ENCODE measurements around the gene DISP3. TPM values are rescaled to one million over a fixed set of nuclear protein-coding genes. Genes with fewer than 3 reads are reported as not detected.
A peak's percentile ranks its signal among the peaks of the same experiment; 100 is the strongest.

DISP3 gene, protein sequence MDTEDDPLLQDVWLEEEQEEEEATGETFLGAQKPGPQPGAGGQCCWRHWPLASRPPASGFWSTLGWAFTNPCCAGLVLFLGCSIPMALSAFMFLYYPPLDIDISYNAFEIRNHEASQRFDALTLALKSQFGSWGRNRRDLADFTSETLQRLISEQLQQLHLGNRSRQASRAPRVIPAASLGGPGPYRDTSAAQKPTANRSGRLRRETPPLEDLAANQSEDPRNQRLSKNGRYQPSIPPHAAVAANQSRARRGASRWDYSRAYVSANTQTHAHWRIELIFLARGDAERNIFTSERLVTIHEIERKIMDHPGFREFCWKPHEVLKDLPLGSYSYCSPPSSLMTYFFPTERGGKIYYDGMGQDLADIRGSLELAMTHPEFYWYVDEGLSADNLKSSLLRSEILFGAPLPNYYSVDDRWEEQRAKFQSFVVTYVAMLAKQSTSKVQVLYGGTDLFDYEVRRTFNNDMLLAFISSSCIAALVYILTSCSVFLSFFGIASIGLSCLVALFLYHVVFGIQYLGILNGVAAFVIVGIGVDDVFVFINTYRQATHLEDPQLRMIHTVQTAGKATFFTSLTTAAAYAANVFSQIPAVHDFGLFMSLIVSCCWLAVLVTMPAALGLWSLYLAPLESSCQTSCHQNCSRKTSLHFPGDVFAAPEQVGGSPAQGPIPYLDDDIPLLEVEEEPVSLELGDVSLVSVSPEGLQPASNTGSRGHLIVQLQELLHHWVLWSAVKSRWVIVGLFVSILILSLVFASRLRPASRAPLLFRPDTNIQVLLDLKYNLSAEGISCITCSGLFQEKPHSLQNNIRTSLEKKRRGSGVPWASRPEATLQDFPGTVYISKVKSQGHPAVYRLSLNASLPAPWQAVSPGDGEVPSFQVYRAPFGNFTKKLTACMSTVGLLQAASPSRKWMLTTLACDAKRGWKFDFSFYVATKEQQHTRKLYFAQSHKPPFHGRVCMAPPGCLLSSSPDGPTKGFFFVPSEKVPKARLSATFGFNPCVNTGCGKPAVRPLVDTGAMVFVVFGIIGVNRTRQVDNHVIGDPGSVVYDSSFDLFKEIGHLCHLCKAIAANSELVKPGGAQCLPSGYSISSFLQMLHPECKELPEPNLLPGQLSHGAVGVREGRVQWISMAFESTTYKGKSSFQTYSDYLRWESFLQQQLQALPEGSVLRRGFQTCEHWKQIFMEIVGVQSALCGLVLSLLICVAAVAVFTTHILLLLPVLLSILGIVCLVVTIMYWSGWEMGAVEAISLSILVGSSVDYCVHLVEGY (N-terminal part only)
- total RNA-seq (under 1 TPM; 0.35 to 0.42 TPM), polyA plus RNA-seq (0.46 TPM)

DNA sequence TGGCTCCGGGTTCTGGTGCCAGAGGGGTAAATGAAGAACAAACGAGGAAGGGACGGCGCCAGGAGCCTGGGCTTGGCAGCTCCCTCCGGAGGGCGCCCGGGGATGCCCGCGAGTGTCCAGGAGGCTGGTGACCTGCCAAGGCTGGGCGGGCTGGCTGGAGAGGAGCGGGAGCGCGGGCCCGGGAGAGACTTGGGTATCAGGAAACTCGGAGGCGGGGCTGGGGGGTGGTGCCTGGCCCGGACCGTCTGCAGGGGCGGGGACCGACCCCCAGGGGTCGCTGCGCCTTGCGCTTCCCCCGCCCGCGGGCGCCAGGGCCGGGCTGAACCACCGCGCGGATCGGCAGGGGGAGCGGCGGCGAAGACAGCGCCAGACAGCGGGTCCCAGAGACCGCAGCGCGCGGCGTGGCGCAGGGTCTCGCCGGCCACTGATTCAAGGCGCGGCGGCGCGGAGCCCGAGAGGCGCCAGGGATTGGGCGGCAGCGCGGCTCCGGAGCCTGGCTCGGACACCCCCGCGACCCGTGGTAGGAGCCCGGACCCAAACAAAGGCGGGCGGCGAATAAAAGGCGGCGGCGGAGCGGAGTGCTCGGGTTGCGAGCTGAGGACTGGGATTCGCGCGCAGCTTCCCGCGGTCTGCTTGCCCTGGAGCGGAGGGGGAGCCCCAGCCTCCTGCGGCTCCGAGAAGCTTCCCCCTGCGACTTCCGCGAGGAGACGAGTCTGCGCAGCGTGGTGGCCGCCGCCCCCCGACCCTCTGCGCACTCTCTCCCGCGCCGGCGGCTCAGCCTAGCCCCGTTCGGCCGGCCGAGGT lies at the start of gene DISP3:
Gene DISP3 (plus strand): TSS at position 585 of the 804 bp plus-strand sequence. CDS start 21,838 bp downstream, outside the sequence.
- Histone ChIP-seq H3K36me3 (ENCODE audit: insufficient read depth, low read length) (no peaks in the 10 kb centered on the region), H3K27me3 (ENCODE audit: insufficient read depth, low read length, poor library complexity, severe bottlenecking) (peaks cover 20% of the 10 kb centered on the region), H3K9me3 (ENCODE audit: low read length) (no peaks in the 10 kb centered on the region), H3K4me3 (ENCODE audit: low read length) (peak within 1 kb of the TSS; percentile 37), H3K4me1 (ENCODE audit: insufficient read depth, low read length) (peaks cover 8% of the 10 kb centered on the region), H3K27ac (ENCODE audit: low read depth, low read length) (no peak within 1 kb of the TSS)
- peaks cover 0 to 12% (median 0%) of the 10 kb centered on the region in 5 donors for H3K9me3 Mint-ChIP-seq
- H3K27me3 Mint-ChIP-seq: peaks cover 43 to 72% of the 10 kb centered on the region in 2 donors
- H3K36me3 Mint-ChIP-seq: peaks cover 0 to 5% (median 0%) of the 10 kb centered on the region in 3 donors
- peak; percentile 48 to 74 (median 57) for DNase-seq
- ChIA-PET CTCF (interaction anchor here (0.8 kb wide), 1 partner anchor 9 kb away, joined by 4 read pairs; no protein-coding TSS in a partner anchor), POLR2A (interaction anchor here (1.0 kb wide), 1 partner anchor 23 kb away, joined by 5 read pairs; no protein-coding TSS in a partner anchor)
- H3K4me1 Mint-ChIP-seq: peaks cover 9 to 16% (median 14%) of the 10 kb centered on the region in 3 donors
- peak within 1 kb of the TSS; percentile 64 to 82 (median 70) for H3K4me3 Mint-ChIP-seq
- no peak within 1 kb of the TSS for H3K27ac Mint-ChIP-seq

- Mint-ChIP-seq H3K36me3 (no peaks in the 10 kb centered on the region), H3K4me3 (no peak overlapping the region), H3K27ac (no peak overlapping the region), H3K27me3 (peaks cover 2 to 23% of the 10 kb centered on the region in 2 donors), H3K4me1 (no peaks in the 10 kb centered on the region), H3K9me3 (no peaks in the 10 kb centered on the region)
- H3K4me3 ChIP-seq (ENCODE audit: low read length): no peak overlapping the region
- peak in 1 of 5 donors; percentile 39 for DNase-seq
- H3K27me3 ChIP-seq (ENCODE audit: insufficient read depth, low read length, poor library complexity, severe bottlenecking): no peaks in the 10 kb centered on the region
- no peak overlapping the region for H3K27ac ChIP-seq (ENCODE audit: low read depth, low read length)
- ChIA-PET POLR2A (no interaction called here), CTCF (no interaction called here)
- H3K9me3 ChIP-seq (ENCODE audit: low read length): no peaks in the 10 kb centered on the region
- H3K4me1 ChIP-seq (ENCODE audit: insufficient read depth, low read length): no peaks in the 10 kb centered on the region
- no peaks in the 10 kb centered on the region for H3K36me3 ChIP-seq (ENCODE audit: insufficient read depth, low read length)
Measured at GRCh38 chr1:11429226-11429625, 49.7 kb upstream of the DISP3 start.

DNA sequence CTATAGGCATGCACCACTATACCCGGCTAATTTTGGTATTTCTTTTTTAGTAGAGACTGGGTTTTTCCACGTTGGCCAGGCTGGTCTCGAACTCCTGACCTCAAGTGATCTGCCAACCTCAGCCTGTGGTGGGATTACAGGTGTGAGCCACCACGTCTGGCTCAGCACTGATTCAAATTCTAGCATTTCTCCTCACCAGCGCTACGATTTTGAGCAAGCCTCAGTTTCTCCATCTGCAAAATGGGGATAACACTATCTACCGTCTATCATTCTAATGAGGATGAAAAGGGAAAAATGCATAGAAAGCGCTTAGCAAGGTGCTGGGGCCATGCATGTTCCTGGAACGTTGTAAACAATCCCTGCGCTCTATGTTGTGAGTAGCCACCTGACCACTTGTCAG lies 49.0 kb upstream of the DISP3 start:
- Histone ChIP-seq H3K27ac (ENCODE audit: low read depth, low read length) (no peak overlapping the region), H3K4me3 (ENCODE audit: low read length) (no peak overlapping the region), H3K27me3 (ENCODE audit: insufficient read depth, low read length, poor library complexity, severe bottlenecking) (no peaks in the 10 kb centered on the region), H3K9me3 (ENCODE audit: low read length) (no peaks in the 10 kb centered on the region), H3K4me1 (ENCODE audit: insufficient read depth, low read length) (peaks cover 6% of the 10 kb centered on the region), H3K36me3 (ENCODE audit: insufficient read depth, low read length) (no peaks in the 10 kb centered on the region)
- Mint-ChIP-seq H3K27ac (no peak overlapping the region), H3K4me3 (no peak overlapping the region), H3K4me1 (no peaks in the 10 kb centered on the region), H3K9me3 (no peaks in the 10 kb centered on the region), H3K36me3 (no peaks in the 10 kb centered on the region), H3K27me3 (peaks cover 2 to 22% of the 10 kb centered on the region in 2 donors)
- ChIA-PET CTCF (no interaction called here), POLR2A (no interaction called here)
- no peak for DNase-seq

DNA sequence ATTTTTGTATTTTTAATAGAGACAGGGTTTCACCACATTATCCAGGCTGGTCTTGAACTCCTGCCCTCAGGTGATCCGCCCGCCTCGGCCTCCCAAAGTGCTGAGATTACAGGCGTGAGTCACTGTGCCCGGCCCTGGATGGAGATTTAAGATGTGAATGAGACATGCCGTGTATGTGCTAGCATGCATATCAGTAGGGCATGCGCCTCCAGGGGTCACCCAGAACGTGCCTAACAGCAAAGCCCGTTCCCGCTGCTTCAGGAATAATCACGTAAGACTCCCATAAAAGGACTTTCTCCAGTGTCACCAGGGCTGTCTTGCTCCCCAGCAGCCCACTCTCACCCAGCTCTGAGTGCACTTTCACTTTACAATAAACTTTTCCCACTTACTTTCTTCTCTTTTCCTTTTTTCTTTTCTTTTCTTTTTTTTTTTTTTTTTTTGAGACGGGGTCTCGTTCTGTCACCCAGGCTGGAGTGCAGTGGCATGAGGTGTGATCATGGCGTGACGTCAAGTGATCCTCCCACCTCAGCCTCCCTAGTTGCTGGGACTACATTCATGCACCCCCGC lies 46.9 kb upstream of the DISP3 start:
- ChIA-PET CTCF (interaction anchor here (0.7 kb wide), 1 partner anchor 225 kb away, joined by 3 read pairs; no protein-coding TSS in a partner anchor), POLR2A (interaction anchor here (0.7 kb wide), 1 partner anchor 448 kb away, joined by 4 read pairs; no protein-coding TSS in a partner anchor)
- Mint-ChIP-seq H3K4me3 (no peak overlapping the region), H3K27ac (no peak overlapping the region), H3K9me3 (no peaks in the 10 kb centered on the region), H3K4me1 (peaks cover 3 to 5% (median 4%) of the 10 kb centered on the region in 3 donors), H3K27me3 (peaks cover 2 to 26% of the 10 kb centered on the region in 2 donors), H3K36me3 (no peaks in the 10 kb centered on the region)
- Histone ChIP-seq H3K27me3 (ENCODE audit: insufficient read depth, low read length, poor library complexity, severe bottlenecking) (no peaks in the 10 kb centered on the region), H3K4me1 (ENCODE audit: insufficient read depth, low read length) (peaks cover 21% of the 10 kb centered on the region), H3K27ac (ENCODE audit: low read depth, low read length) (no peak overlapping the region), H3K4me3 (ENCODE audit: low read length) (no peak overlapping the region), H3K9me3 (ENCODE audit: low read length) (no peaks in the 10 kb centered on the region), H3K36me3 (ENCODE audit: insufficient read depth, low read length) (no peaks in the 10 kb centered on the region)
- DNase-seq: no peak

GRCh38 chr1:11432526-11432925 lies 46.4 kb upstream of the DISP3 start:
- Histone ChIP-seq H3K4me3 (ENCODE audit: low read length) (no peak overlapping the region), H3K27me3 (ENCODE audit: insufficient read depth, low read length, poor library complexity, severe bottlenecking) (no peaks in the 10 kb centered on the region), H3K9me3 (ENCODE audit: low read length) (no peaks in the 10 kb centered on the region), H3K36me3 (ENCODE audit: insufficient read depth, low read length) (no peaks in the 10 kb centered on the region), H3K27ac (ENCODE audit: low read depth, low read length) (no peak overlapping the region), H3K4me1 (ENCODE audit: insufficient read depth, low read length) (peaks cover 21% of the 10 kb centered on the region)
- no peak overlapping the region for H3K4me3 Mint-ChIP-seq
- POLR2A ChIA-PET: no interaction called here
- H3K36me3 Mint-ChIP-seq: no peaks in the 10 kb centered on the region
- H3K27me3 Mint-ChIP-seq: peaks cover 5 to 26% of the 10 kb centered on the region in 2 donors
- peak overlapping the region in 1 of 8 donors; percentile 39 for H3K27ac Mint-ChIP-seq
- H3K4me1 Mint-ChIP-seq: peaks cover 3 to 5% (median 4%) of the 10 kb centered on the region in 3 donors
- no peaks in the 10 kb centered on the region for H3K9me3 Mint-ChIP-seq
- no peak for DNase-seq
- CTCF ChIA-PET: no interaction called here

- Histone ChIP-seq H3K9me3 (ENCODE audit: low read length) (no peaks in the 10 kb centered on the region), H3K27me3 (ENCODE audit: insufficient read depth, low read length, poor library complexity, severe bottlenecking) (no peaks in the 10 kb centered on the region), H3K4me1 (ENCODE audit: insufficient read depth, low read length) (peaks cover 21% of the 10 kb centered on the region), H3K36me3 (ENCODE audit: insufficient read depth, low read length) (no peaks in the 10 kb centered on the region), H3K4me3 (ENCODE audit: low read length) (no peak overlapping the region), H3K27ac (ENCODE audit: low read depth, low read length) (no peak overlapping the region)
- CTCF ChIA-PET: no interaction called here
- H3K36me3 Mint-ChIP-seq: no peaks in the 10 kb centered on the region
- peaks cover 3 to 5% (median 4%) of the 10 kb centered on the region in 3 donors for H3K4me1 Mint-ChIP-seq
- H3K27me3 Mint-ChIP-seq: peaks cover 10 to 28% of the 10 kb centered on the region in 2 donors
- POLR2A ChIA-PET: no interaction called here
- H3K4me3 Mint-ChIP-seq: no peak overlapping the region
- H3K9me3 Mint-ChIP-seq: no peaks in the 10 kb centered on the region
- no peak for DNase-seq
- H3K27ac Mint-ChIP-seq: no peak overlapping the region
Measured at GRCh38 chr1:11434501-11434900, 44.5 kb upstream of the DISP3 start.

- Histone ChIP-seq H3K4me3 (ENCODE audit: low read length) (no peak overlapping the region), H3K9me3 (ENCODE audit: low read length) (no peaks in the 10 kb centered on the region), H3K4me1 (ENCODE audit: insufficient read depth, low read length) (peaks cover 21% of the 10 kb centered on the region), H3K27me3 (ENCODE audit: insufficient read depth, low read length, poor library complexity, severe bottlenecking) (no peaks in the 10 kb centered on the region), H3K27ac (ENCODE audit: low read depth, low read length) (no peak overlapping the region), H3K36me3 (ENCODE audit: insufficient read depth, low read length) (no peaks in the 10 kb centered on the region)
- Mint-ChIP-seq H3K4me3 (no peak overlapping the region), H3K9me3 (no peaks in the 10 kb centered on the region), H3K27ac (no peak overlapping the region), H3K27me3 (peaks cover 14 to 31% of the 10 kb centered on the region in 2 donors), H3K36me3 (no peaks in the 10 kb centered on the region), H3K4me1 (peaks cover 3 to 5% (median 4%) of the 10 kb centered on the region in 3 donors)
- ChIA-PET CTCF (no interaction called here), POLR2A (no interaction called here)
- no peak for DNase-seq
Measured at GRCh38 chr1:11434926-11435325, 44.0 kb upstream of the DISP3 start.
